NCI-H748 (cell line): ENCODE measurements around the gene PCDH15.
A peak's percentile ranks its signal among the peaks of the same experiment; 100 is the strongest.

Experiments used
- DNase-seq: peaks from one replicate; lab custom pipeline; 2025; ENCODE audit not compliant: unreplicated experiment; lab: John Stamatoyannopoulos, UW

The PCDH15 gene

DNA sequence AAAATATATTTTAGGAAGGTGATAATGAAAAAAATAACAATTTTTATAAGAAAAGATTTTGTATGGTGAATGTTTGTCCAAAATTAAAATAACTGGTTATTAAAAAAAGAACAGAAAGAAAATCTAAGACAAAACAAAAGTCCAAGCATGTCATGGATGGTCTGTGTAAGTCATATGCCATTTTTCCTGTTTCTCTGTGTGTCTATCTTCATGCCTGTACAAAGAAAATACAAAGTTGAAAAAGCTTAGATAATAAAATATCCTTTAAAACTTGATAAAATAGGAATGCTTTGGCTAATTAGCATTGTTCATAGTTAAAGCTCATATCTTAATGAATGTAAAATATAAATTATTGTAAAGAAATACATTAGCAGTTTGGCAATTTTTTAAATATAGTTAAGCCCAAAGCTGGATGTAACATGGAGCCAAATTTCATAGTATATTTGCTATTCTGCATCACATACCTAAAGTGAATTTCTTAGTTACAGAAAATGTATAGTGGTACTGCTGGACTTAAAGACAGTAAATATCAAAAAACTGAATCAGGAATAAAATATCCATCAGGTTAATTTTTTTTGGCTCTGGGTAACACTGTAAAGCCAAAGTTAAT is 661.1 kb downstream of the PCDH15 start:
- DNase-seq = no peak

DNA sequence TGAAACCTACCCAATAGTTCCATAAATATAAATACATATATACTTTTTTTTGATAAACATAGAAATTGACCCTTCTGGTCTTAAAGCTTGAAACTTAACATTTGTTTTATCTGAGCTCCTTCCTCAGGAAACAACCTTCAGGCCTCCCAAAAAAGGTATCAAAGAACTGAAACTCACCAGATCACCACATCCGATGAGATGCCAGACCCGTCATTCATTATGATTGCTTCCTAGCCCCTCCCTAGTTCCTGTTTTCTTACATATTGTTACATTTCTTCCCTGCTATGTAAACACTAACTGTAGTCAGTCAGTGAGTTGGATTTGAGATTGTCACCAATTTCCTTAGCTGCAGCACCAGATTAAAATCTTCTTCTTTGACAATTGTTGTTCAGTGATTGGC is 663.6 kb downstream of the PCDH15 start:
- no peak for DNase-seq

DNA sequence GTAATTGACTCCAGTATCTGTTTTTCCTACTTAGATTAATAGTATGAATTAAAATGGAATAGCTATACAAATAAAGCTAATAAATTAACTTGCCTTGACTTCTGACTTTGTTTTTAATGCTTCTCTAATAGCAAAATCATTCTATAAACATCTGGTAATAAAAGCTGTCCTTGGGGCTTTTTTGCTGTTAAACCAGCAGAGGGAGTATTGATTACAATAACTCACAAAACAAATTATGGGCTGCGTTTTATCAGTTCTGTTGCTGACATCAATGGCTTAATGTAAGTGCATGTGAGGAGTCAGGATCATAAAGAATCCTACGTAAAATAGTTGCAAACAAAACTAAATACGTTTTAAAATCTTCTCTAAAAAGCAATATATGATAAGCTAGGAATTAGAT is 667.8 kb downstream of the PCDH15 start:
- DNase-seq = peak; percentile 51

DNA sequence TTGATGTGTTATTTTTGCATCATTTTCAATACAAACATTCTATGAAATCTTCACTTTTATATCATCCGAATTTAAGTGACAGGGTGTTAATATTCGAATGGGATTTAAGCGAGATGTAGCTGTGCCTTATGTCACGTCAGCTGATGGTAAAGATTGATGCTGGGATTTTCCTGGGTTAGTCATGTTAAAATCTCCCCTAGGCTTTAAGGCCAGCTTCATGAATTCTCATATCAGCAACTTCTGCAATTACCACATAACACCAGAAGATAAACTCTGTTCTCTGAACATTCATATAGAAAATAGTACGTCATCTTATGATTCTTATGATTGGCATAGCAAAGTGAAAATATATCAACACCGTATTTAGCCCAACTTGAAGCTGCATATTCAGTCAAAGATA is 669.2 kb downstream of the PCDH15 start:
- DNase-seq = no peak

DNA sequence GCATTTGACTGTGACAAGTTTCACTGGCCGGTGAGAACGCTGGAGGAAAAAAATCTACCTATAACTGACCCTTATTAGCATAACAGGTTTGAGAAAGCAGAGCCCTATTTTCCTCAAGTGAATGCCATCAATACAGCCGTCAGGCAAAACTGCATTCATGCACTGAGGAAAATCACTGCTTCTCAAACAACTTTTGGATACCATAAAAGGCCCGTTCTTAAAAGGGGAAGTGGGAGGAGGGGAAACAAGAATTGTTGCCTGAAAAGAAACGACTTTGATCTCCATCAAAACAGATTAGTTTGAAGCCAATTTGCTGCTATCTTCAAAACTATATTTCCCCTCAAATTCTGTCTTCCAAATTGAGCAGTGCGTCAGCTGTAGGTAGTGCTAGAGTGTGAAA is 670.6 kb downstream of the PCDH15 start:
- no peak for DNase-seq

DNA sequence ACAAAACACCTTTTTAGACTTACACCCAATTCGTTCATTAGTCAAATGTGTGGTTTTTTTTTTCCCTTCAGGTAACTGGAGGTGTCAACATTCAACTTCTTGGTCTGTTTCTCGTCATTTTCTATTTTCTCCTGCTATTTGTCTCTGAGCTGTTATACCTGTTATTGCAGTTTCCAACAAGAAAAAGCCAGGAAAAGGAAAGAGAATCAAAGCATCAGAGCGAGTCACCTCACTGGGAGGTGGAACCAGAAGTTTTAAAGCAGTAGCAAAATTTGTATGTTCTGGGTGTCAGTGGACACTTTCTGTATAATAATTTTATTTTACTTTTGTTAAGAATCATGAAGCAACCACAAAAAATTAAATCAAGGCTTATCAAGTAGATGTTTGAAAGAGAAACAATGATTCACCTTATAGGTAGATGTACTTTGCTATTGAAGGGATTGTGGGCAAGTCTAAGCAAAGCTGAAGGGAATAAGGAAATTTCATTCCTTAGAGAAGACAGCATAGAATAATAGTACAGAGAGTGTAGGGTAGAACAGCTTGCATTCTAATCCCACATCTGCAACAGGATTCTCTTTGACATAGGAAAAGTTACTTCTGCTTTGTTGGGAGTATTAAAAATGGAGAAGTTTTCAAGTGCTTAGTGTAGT is 675.8 kb downstream of the PCDH15 start:
- no peak for DNase-seq

DNA sequence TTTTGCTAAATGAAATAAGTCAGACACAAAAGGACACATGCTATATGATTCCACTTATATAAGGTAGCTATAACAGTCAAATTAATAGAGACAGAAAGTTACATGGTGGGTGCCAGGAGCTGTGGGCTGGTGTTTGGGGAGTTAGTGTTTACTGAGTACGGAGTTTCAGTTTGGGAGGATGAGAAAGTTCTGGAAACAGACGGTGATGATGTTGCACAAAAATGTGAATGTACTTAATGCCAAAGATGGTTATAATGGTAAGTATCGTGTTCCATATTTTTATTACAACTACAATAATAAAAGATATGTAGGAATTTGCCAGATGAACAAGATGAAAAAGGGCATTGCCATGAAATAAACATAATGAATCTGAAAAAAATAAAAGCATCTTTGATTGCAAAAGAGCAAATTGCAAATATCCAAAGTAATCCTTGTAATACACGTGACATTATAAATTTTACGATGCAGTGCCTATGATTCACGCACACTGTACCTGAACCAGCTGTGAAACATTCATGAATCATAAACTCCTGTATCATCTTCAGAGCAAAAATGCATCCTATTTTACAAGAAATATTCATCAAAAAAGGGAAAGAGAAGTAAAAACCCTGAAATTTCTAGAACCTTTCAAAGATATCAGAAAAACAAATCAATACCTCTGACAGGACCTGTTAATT is 676.7 kb downstream of the PCDH15 start:
- DNase-seq = no peak

DNA sequence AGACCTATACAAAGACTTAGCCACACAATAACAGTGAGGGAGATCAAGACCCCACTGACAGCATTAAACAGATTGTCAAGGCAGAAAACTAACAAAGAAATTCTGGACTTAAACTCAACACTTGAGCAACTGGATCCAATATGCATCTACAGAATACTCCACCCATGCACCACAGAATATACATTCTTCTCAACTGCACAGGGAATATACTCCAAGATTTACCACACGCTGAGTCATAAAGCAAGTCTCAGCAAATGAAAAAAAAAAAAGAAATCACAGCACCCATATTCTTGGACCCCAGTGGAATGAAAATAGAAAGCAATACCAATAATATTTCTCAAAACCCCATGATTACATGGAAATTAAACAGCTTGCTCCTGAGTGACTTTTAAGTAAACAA is 680.2 kb downstream of the PCDH15 start:
- no peak for DNase-seq

DNA sequence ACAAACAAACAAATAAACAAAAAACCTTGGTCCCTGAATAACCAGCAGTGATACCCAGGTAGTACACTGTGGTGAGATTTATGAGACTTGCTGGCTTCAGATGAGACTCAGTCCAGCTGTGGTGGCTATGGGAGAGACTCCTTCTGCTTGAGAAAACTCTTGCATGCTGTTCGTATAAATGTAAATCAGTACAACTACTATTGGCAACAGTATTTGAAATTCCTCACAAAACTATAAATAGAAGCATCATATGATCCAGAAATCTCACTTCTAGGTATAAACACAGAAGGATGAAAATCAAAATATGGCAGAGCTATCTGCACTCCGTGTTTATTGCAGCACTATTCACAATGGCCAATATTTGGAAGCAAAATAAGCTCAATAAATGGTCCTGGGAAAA is 692.1 kb downstream of the PCDH15 start:
- no peak for DNase-seq

DNA sequence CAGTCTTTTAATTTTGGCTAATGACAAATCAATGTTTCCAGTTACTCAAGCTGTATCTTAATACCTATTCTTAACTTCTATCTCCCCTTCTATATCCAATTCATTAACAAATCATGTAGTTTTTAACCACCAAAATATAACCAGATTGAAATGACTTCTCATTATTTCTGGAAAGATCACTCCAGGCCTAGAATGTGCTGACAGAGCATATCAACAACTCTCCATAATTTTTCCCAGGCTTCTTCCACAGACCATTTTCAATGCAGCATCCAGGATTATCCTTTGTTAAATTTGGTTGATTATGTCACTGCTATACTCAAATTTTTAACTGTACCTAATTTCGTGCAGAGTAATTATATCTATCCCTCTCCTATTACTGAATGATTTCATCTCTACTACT is 704.1 kb downstream of the PCDH15 start:
- no peak for DNase-seq

DNA sequence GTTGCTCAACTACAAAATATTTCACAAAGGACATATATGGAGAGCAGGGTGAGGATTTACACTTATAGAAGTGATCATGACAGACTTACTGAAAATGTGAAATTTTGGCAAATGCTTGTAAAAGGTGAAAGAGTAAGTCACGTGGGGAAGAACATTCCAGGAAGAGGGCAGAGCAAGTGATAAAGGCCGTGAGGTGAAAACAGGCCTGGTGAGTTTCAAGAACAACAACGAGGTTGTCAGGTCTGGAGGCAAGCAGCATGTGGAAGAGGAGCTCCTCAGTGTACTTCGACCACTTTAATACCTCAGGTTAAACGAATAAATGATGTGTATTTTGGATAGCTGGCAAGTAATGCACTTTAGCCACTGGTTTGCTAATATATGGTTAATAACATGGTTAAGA is 706.7 kb downstream of the PCDH15 start:
- DNase-seq = no peak

DNA sequence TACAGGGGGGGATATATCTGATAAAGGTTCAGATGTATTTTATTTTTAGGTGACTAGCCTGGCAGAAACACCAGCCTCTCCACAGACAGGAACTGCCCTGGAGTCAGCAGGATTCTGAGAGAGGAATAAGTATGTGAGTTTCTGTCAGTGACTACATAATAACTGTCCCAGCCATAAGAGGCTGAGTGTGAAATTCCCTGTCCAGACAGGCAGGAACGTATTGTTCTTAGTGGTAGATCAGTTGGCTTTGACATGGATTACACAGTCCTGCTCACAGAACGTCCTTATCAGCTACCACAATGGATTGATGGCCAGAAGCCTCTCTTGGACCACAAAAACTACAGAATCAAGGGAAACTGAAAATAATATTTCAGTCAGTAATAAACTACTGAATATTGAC is 709.8 kb downstream of the PCDH15 start:
- DNase-seq = no peak

DNA sequence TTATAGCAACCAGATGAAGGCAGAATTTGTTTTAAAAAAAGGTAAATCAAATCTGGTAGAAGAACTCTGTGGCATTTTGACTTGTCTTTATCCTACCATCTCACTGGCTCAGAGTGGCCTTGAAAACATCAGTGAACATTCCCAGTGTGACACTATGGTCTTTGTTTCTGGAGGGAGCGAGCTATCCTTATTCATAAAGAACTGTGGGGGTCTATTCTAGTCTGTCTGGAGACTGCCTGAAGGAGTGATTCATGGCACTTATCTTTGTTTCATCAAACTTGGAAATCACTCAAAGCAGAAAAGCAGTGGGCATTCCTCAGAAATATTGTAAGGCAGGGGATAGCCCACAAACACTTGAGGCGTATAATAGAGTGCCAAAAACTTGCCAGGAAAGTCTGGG is 719.1 kb downstream of the PCDH15 start:
- DNase-seq = no peak

DNA sequence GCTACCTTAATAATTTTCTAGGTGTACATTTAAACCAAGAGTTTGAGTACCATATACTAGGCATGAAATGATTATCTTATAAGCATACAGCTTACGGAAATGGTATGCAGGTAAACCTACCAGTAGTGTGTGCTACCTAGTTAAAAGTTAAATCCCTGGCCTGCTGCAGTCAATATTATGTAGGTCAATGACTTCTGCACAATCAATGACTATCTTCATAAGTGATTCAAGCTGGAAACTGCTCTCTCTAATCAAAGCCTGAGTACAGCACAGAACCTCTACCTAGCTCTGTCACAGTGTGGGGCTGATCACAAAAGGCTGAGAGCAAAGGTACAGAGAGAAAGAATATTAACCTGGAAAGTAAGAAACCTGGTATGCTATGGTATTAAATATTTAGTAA is 733.7 kb downstream of the PCDH15 start:
- no peak for DNase-seq

DNA sequence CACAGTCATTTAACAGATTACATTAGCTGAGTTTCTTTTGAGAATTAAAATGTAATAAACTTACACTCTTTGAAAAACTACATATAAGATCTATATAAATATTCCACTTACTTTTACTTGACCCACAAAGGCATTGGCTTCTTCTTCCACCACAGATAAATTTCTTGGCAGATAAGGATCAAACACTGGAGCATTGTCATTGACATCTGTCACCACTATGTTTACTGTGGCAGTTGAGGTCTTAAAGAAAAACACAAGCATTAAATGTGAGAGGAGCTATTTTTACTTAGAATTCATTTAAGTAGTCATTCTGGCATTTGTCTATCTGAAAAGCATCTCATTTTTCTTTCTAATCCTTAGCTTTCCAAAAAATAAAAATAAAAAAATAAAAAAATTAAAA is 734.4 kb downstream of the PCDH15 start:
- DNase-seq = no peak

DNA sequence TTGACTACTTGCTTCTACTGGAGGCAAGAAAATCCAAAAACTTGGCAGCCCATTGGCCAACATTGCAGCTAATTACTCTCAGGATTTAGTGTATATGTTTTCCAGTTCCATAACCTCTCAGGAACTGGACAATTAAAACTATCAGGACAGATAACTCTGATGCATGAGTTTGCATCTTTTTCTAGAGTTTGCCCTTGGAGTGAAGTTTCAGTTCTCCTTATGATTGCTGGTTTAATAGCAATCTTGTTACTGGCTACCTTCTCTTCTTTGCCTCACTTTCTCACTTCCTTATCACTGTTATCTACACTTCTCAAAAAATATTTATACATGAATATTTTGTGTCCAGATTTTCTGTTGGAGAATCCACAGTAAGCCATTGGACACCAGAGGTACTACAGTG is 735.9 kb downstream of the PCDH15 start:
- DNase-seq = no peak

DNA sequence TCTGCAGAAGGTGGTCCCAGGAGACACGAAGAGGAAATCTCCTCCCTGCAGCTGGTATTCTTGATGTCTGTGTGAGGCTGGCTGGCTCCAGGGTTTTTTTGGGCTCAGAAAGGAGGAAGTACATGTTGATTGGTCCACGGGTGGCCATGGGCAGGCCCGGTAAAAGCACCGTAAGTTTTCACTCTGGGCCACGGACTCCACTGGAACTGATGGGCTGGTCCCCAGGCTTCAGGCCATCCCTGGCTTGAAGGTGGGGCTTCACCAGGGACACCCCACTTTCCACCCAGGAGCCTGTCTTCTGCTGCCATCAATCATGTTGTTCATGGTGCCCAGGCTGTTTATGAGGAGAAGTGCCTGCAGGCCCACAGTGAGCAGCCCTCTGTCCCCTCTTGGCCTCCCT is 736.8 kb downstream of the PCDH15 start:
- no peak for DNase-seq

DNA sequence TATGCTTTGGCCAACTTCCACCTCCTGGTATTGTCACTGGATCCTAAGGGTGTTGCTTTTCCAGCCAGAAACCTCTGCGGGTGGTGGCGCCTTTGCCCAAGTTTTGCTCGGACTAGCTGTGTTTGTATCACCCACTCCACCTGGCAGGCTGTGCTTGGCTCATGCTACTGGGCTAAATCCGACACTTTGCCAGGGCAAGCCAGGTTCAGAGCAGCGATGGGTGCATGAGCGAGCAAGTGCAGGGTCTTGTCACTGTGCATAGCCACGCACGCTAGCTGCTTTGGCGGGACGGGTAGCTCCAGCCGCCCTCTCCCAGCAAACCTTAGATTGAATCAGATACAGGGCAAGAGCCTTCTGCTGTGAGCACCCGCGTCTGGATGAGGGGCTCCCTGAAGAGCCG is 737.5 kb downstream of the PCDH15 start:
- DNase-seq = no peak

DNA sequence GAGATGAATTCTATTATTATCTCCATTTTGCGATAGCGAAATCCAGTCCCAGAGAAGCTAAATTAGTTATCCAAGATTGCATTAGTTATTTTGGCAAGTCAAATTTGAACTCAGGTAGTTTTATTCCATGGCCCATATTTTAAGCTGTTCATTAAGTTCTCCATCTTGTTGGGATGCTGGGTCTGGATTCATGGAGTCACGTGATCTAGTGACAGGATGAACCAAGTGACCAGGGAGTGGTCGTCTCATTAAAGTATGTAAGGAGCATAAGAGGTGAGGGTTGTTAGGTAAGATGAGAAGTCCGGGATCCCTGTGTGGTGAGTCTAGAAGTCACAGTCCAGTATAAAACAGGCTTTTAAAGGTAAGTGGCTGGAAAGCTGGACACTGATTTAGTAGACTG is 740.5 kb downstream of the PCDH15 start:
- DNase-seq = no peak

DNA sequence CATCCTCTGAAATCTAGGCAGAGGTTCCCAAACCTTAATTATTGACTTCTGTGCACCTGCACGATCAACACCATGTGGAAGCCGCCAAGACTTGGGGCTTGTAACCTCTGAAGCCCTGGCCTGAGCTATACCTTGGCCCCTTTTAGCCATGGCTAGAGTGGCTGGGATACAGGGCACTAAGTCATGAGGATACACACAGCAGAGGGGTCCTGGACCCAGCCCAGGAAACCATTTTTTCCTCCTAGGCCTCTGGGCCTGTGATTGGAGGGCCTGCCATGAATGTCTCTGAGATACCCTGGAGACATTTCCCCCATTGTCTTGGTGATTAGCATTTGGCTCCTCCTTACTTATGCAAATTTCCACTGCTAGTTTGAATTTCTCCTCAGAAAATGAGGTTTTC is 743.7 kb downstream of the PCDH15 start:
- DNase-seq = no peak

DNA sequence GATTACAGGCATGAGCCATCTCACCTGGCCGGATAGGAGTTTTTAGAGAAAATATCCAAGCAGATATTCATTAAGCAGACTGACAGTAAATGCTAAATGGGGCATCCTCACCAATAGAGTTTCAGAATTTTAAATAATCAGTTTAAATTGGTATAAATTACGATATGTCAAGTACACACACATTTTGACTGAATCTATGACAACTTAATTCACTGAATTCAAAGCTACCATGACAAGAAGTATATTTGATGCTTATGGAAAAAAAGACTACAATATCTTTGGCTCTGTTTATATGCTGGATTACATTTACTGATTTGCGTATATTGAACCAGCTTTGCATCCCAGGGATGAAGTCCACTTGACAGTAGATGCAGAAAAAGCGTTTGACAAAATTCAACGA is 774.7 kb downstream of the PCDH15 start:
- DNase-seq = no peak

DNA sequence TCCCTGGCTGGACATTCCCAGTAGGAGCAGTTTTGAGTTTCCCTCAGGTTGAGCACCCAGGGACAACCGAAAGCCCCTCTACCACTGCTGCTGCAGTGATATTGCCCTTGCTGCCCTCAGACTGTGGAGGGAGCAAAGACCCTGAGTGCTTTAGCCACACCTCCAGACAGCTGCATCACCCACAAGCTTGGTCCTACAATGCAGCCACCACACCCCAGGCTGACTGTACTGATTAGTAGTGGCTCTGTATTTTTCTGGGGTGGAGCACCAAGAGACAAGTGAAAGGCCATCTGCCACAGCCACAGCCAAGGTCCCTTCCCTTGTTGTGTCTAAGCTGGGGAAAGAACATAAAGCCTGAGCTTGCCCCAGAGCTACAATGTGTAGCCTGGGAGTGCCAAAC is 789.9 kb downstream of the PCDH15 start:
- DNase-seq = no peak
